DND-41 (cell line): ENCODE measurements around the gene HNRNPA2B1.

Source experiments
- CTCF ChIP-seq: IDR thresholded peaks from 2 replicates; pipeline ENCODE4 v1.5.1; 2012; ENCODE audit warnings: borderline replicate concordance, low read length, moderate library complexity, mild to moderate bottlenecking; ENCODE audit not compliant: poor library complexity, severe bottlenecking; ENCODE audit errors: extremely low read depth
- EZH2 ChIP-seq: IDR thresholded peaks from 3 replicates; pipeline ENCODE4 v1.6.1; 2012; ENCODE audit warnings: borderline replicate concordance, low read depth, mild to moderate bottlenecking, moderate library complexity, low read length, inconsistent platforms; ENCODE audit not compliant: severe bottlenecking

GRCh38 chr7:26216049-26216448 lies 15.5 kb upstream of the HNRNPA2B1 start:
- TF ChIP-seq CTCF (no peak), EZH2 (no peak)
